ENCODE results near the gene GUCD1. TPM values are rescaled to one million over a fixed set of nuclear protein-coding genes. Genes with fewer than 3 reads are reported as not detected.
A peak's percentile ranks its signal among the peaks of the same experiment; 100 is the strongest.

The GUCD1 gene
- total and polyA plus RNA-seq, 9 of the 15 experiments (the other 6 are each of a cell fraction or from before 2014, with no cell fraction given), result 31.5 to 67.8 (median 50.3) TPM

- 0 out of 2 replicates have a peak, but pooled peaks have one; percentile 30 for TF ChIP-seq AFF4 (CRISPR knock-in tag; IDR thresholded peaks at IDR 0.05)
- peak; percentile 96 for TF ChIP-seq ZEB2 (IDR thresholded peaks at IDR 0.05)
- TF ChIP-seq HNRNPH1 (optimal IDR thresholded peaks at IDR 0.05; ENCODE audit: low read depth, low read length), result no peak
- peak; percentile 79 for TF ChIP-seq RB1 (IDR thresholded peaks at IDR 0.05; ENCODE audit: low read depth)
- no peak for TF ChIP-seq CBX8 (IDR thresholded peaks at IDR 0.05; ENCODE audit: borderline replicate concordance, extremely low read depth, low read depth, low read length, poor library complexity, severe bottlenecking)
- TF ChIP-seq, protein P1, sequence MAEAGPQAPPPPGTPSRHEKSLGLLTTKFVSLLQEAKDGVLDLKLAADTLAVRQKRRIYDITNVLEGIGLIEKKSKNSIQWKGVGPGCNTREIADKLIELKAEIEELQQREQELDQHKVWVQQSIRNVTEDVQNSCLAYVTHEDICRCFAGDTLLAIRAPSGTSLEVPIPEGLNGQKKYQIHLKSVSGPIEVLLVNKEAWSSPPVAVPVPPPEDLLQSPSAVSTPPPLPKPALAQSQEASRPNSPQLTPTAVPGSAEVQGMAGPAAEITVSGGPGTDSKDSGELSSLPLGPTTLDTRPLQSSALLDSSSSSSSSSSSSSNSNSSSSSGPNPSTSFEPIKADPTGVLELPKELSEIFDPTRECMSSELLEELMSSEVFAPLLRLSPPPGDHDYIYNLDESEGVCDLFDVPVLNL (CRISPR knock-in tag; IDR thresholded peaks at IDR 0.05; ENCODE audit: low read depth), result no peak
- TF ChIP-seq CHCHD3 (CRISPR knock-in tag; IDR thresholded peaks at IDR 0.05), result no peak
- TF ChIP-seq, protein P2, sequence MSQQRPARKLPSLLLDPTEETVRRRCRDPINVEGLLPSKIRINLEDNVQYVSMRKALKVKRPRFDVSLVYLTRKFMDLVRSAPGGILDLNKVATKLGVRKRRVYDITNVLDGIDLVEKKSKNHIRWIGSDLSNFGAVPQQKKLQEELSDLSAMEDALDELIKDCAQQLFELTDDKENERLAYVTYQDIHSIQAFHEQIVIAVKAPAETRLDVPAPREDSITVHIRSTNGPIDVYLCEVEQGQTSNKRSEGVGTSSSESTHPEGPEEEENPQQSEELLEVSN (IDR thresholded peaks at IDR 0.05; ENCODE audit: borderline replicate concordance in 1 of 2, extremely low read depth in 1 of 2, insufficient read depth in 1 of 2, insufficient read length in 1 of 2, low read depth in 1 of 2, low read length in 1 of 2, poor library complexity in 1 of 2, severe bottlenecking in 1 of 2), result peak; percentile 54 to 89
- TF ChIP-seq GABPB1 (CRISPR knock-in tag; IDR thresholded peaks at IDR 0.05), result peak; percentile 96
- no peak for TF ChIP-seq ZNF347 (CRISPR knock-in tag; IDR thresholded peaks at IDR 0.05; ENCODE audit: low read depth)
- TF ChIP-seq ZNF354B (CRISPR knock-in tag; IDR thresholded peaks at IDR 0.05), result no peak
- no peak for TF ChIP-seq TEAD2 (tag; IDR thresholded peaks at IDR 0.05)
- TF ChIP-seq TRIM24 (IDR thresholded peaks at IDR 0.05), result peak in 1 of 2 experiments; percentile 98; a peak in 2 of 4 replicates
- TF ChIP-seq ESRRB (CRISPR knock-in tag; IDR thresholded peaks at IDR 0.05; ENCODE audit: borderline replicate concordance), result no peak
- no peak for TF ChIP-seq ARHGAP35 (IDR thresholded peaks at IDR 0.05; ENCODE audit: partially characterized antibody)
- no peak for TF ChIP-seq ZNF77 (CRISPR knock-in tag; IDR thresholded peaks at IDR 0.05)
- TF ChIP-seq MCM3 (IDR thresholded peaks at IDR 0.05), result no peak
- TF ChIP-seq, protein P3, sequence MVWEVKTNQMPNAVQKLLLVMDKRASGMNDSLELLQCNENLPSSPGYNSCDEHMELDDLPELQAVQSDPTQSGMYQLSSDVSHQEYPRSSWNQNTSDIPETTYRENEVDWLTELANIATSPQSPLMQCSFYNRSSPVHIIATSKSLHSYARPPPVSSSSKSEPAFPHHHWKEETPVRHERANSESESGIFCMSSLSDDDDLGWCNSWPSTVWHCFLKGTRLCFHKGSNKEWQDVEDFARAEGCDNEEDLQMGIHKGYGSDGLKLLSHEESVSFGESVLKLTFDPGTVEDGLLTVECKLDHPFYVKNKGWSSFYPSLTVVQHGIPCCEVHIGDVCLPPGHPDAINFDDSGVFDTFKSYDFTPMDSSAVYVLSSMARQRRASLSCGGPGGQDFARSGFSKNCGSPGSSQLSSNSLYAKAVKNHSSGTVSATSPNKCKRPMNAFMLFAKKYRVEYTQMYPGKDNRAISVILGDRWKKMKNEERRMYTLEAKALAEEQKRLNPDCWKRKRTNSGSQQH (CRISPR knock-in tag; IDR thresholded peaks at IDR 0.05), result 0 out of 2 replicates have a peak, but pooled peaks have one; percentile 24
- TF ChIP-seq, protein P4, sequence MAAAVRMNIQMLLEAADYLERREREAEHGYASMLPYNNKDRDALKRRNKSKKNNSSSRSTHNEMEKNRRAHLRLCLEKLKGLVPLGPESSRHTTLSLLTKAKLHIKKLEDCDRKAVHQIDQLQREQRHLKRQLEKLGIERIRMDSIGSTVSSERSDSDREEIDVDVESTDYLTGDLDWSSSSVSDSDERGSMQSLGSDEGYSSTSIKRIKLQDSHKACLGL (CRISPR knock-in tag; IDR thresholded peaks at IDR 0.05; ENCODE audit: borderline replicate concordance, poor library complexity, severe bottlenecking), result no peak
Observed at GRCh38 chr22:24555165-24556039, 464 bp upstream of the GUCD1 start, which contains the start of gene SNRPD3 (continued).
